Measurements from ENCODE around the gene TMPO.
"Not testable (repeated sequence)": the region's sequence is repeated elsewhere in the genome, so short reads cannot be mapped to it uniquely, and the experiment has no call there.

The TMPO gene

GRCh38 chr12:98515287-98516110, at the start of gene TMPO:
TSS of gene TMPO (plus strand) at chr12:98515590. CDS start at chr12:98515868, 278 bp downstream.
- peak; percentile 94 for DNase-seq (ENCODE audit: low read depth, low spot score)

- DNase-seq (ENCODE audit: low read depth, low spot score), result no peak
These were observed 49.3 kb upstream of the TMPO start for GRCh38 chr12:98465950-98466602.

GRCh38 chr12:98466640-98467400, 48.6 kb upstream of the TMPO start:
- DNase-seq (ENCODE audit: low read depth, low spot score), result no peak

GRCh38 chr12:98469109-98469508, 46.3 kb upstream of the TMPO start:
- DNase-seq (ENCODE audit: low read depth, low spot score), result no peak

- DNase-seq (ENCODE audit: low read depth, low spot score), result no peak
These were observed 44.8 kb upstream of the TMPO start for GRCh38 chr12:98470469-98471082.

GRCh38 chr12:98471085-98471484, 44.3 kb upstream of the TMPO start:
- DNase-seq (ENCODE audit: low read depth, low spot score), result no peak

- DNase-seq (ENCODE audit: low read depth, low spot score), result no peak
These were observed 39.9 kb upstream of the TMPO start for GRCh38 chr12:98475565-98475908.

- DNase-seq (ENCODE audit: low read depth, low spot score), result no peak
These were observed 36.8 kb upstream of the TMPO start for GRCh38 chr12:98478606-98479005.

GRCh38 chr12:98483621-98484503, 31.5 kb upstream of the TMPO start:
- DNase-seq (ENCODE audit: low read depth, low spot score), result no peak

- DNase-seq (ENCODE audit: low read depth, low spot score), result no peak
These were observed 29.5 kb upstream of the TMPO start for GRCh38 chr12:98485792-98486340.

- DNase-seq (ENCODE audit: low read depth, low spot score), result not testable (repeated sequence)
These were observed 27.0 kb upstream of the TMPO start for GRCh38 chr12:98488416-98488815.

GRCh38 chr12:98489176-98489575, 26.2 kb upstream of the TMPO start:
- DNase-seq (ENCODE audit: low read depth, low spot score), result no peak

- DNase-seq (ENCODE audit: low read depth, low spot score), result peak; percentile 73
These were observed 24.6 kb upstream of the TMPO start for GRCh38 chr12:98490501-98491453.

GRCh38 chr12:98492580-98493140, 22.7 kb upstream of the TMPO start:
- no peak for DNase-seq (ENCODE audit: low read depth, low spot score)

GRCh38 chr12:98501266-98501629, 14.1 kb upstream of the TMPO start:
- DNase-seq (ENCODE audit: low read depth, low spot score), result not testable (repeated sequence)

GRCh38 chr12:98503342-98503591, 12.1 kb upstream of the TMPO start:
- DNase-seq (ENCODE audit: low read depth, low spot score), result peak; percentile 77

- DNase-seq (ENCODE audit: low read depth, low spot score), result peak; percentile 89
These were observed 11.6 kb upstream of the TMPO start for GRCh38 chr12:98503592-98504367.

- DNase-seq (ENCODE audit: low read depth, low spot score), result no peak
These were observed 11.1 kb upstream of the TMPO start for GRCh38 chr12:98504368-98504617.

GRCh38 chr12:98509063-98509462, 6.3 kb upstream of the TMPO start:
- no peak for DNase-seq (ENCODE audit: low read depth, low spot score)

Data from activated CD4-positive, CD25-positive, alpha-beta regulatory T cell treated with anti-CD3 and anti-CD28 coated beads, Interleukin-2, amount 50 U/mL, for 16 hours (primary cell).